ENCODE results near the gene SPSB2.
"Not testable (repeated sequence)": the region's sequence is repeated elsewhere in the genome, so short reads cannot be mapped to it uniquely, and the experiment has no call there.

The SPSB2 gene

DNA sequence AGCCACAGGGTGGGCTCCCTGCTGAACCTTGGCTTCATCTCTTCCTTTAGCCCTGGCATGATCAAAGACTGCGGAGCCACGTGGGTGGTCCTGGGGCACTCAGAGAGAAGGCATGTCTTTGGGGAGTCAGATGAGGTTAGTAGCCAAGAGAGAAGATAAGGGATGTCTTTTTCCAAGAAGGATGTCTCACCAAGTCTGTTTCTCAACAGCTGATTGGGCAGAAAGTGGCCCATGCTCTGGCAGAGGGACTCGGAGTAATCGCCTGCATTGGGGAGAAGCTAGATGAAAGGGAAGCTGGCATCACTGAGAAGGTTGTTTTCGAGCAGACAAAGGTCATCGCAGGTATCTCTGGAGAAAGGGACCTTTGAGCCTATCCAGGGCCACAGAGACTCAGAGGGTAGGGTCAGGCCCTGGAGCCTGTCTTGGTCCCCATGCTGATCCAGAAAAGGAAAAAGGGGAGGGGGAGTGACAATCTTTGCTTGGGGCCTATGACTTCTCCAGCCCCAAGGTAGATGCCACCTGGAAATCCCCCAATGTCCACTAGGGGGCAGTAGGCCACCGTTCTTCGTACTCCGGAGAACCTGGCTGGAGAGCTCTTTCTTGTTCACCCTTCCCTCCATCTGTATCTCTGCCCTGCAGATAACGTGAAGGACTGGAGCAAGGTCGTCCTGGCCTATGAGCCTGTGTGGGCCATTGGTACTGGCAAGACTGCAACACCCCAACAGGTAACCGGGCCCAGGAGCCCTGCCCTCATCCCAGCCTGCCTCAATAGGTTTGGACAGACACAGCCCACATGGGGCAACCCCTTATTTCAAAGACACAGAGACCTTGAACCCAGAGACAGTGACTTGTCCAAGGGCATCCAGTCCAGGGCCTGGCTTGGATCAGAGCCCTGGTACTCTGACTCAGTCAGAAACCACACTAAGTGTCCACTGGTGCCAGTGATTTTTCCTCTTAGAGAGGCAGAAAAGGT, 3.8 kb downstream of the SPSB2 start:
- peak; percentile 53 for DNase-seq

DNA sequence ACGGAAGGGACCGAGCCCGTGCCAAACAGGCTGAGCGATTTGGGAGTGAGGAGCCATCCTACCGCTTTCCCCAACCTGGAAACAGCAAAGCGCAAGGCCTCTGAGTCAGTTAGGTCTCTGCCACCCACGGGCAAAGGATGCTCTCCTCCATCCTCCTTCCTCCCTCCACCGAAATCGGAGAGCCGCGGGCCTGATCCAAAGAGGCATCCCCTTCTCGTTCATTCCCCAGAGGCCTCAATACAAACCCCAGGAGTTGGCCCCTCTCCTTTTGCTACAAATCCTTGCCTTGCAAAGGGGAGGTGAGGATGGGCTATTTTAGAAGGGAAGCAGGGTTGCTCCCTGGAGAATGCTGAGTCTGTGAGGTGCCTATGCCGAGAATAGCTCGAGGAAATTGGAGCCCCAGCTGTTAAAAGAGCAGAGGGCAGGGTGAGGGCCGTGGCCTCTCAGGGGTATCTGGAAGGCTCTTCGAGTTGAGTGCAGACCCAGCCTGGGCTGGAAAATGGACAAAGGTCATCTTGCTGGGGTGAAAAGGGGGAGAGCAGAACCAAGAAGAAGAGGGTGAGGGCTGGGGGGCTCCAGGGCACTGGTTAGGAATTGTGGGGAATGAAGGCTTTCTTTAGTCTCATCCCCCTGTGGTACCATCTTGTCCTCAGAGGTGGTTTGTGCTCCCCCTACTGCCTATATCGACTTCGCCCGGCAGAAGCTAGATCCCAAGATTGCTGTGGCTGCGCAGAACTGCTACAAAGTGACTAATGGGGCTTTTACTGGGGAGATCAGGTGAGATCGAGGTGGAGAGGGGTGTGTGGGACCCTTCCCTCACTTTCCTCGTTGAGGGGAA, 4.7 kb downstream of the SPSB2 start:
- no peak for DNase-seq

DNA sequence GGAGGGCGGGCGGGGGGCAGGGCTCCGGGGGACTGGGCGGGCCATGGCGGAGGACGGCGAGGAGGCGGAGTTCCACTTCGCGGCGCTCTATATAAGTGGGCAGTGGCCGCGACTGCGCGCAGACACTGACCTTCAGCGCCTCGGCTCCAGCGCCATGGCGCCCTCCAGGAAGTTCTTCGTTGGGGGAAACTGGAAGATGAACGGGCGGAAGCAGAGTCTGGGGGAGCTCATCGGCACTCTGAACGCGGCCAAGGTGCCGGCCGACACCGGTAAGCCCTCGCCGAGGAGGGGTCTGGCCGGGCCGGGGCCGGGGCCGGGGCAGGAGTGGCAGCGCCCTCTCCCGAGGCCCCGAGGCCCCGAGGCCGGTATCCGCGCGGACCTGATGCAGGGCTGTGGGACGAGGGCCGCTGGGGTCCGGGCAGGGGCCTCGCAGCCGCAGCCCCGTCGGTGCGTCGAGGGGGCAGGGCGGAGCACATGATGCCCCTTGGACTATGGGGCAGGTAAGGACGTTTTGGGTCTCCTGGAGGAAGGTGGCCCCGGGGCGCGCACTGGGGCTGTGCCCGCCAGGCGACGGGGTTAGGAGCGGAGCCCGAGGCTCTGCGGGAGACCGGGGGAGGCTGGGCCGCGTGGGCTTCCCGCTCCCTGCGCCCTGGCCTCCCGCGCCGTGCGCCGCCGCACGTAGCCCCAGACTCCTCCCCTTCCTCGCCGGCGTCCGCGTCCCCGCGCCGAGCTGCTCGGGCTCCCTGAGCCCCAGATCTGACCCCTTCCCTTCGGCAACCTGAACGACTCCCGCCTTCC, 5.5 kb downstream of the SPSB2 start, which contains the start of gene TPI1:
Gene TPI1 (plus strand): TSS at position 119 of the 798 bp plus-strand sequence. CDS start 36 bp downstream, at position 155.
- peak; percentile 12 for DNase-seq

DNA sequence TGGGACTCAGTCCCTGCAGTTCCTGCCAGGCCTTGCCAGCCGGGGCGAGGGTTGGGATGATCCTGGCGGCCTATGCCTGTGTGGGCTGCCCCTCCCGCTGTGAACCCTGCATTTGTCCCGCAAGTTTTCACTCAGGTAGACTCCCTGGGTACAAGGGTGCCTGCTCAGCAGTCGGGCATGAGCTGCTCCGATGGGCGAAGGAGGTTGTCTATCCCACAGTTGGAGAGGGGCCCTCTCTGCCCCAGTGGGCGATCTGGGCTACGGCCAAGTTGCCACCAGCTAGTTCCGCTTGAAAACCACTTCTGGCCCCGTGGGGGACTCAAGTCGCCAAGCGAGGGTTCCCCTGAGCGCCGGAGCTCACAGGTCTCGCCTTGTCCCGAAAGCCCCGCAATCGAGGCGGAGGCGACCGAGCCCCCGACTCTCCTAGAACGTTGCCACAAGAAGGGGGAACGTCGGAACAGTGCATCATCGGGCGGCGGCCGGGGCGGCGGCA, 6.1 kb downstream of the SPSB2 start:
- no peak for DNase-seq

DNA sequence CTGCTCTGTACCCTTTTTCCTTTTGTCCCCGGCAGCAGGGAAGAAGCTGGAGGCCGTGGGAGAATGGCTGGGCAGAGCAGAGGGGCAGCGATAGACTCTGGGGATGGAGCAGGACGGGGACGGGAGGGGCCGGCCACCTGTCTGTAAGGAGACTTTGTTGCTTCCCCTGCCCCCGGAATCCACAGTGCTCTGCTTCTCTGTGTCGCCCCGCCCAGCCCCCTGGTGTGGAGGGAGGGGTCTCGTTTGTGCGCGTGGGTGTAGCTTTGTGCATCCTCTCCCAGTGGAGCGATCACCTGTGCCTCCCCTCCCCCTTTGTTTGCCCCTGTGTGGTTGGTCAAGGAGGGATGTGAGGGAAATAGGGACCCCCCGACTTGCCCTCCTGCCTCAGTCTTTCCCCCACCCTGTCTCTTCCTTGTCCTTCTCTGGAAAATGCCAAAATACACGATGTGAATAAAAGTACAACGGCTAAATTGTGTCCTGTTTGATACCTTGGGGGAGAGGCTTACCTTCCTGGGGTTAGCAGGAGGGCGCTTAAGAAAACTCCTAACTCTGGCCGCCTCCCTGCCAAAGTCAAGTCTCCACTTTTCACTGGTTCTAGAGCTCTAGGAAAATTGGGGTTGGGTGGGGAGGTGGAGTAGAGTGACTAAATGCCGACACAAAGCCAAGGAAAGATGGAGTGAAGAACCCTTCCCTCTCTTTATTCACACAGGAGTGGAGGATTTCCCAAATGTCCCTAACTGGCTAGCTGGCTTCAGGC, 6.8 kb downstream of the SPSB2 start:
- no peak for DNase-seq

DNA sequence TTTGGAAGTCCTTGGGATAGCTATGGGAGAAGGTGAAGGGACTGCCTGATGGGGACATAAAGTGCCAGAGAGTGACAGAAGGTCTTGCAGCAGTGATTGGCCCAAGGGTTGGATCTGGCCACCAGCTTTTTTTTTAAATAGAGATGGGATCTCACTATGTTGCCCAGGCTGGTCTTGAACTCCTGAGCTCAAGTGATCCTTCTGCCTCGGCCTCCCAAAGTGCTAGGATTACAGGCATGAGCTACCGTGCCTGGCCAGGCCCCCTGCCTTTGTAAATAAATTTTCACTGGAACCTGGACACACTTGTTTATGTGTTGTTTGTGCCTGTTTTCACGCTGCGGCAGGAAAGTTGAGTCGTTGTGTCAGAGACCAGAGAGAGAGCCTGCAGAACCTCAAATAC, 7.8 kb downstream of the SPSB2 start:
- DNase-seq = not testable (repeated sequence)

GRCh38 chr12:6863586-6864321, 9.3 kb downstream of the SPSB2 start:
- DNase-seq = no peak

DNA sequence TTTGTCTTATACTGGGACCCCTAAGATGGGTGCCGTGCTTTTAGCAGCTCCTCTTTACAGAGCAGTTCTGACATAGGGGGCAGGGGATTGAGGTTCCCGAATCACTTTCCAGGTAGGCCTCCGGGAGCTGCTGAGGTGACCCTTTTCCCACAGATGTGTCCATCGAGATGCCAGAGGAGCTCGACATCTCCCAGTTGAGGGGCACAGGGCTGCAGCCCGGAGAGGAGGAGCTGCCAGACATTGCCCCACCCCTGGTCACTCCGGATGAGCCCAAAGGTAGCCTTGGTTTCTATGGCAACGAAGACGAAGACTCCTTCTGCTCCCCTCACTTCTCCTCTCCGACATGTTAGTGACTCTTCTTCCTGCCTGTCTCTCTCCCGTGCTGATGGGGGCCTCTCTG, 10.1 kb downstream of the SPSB2 start:
- no peak for DNase-seq

DNA sequence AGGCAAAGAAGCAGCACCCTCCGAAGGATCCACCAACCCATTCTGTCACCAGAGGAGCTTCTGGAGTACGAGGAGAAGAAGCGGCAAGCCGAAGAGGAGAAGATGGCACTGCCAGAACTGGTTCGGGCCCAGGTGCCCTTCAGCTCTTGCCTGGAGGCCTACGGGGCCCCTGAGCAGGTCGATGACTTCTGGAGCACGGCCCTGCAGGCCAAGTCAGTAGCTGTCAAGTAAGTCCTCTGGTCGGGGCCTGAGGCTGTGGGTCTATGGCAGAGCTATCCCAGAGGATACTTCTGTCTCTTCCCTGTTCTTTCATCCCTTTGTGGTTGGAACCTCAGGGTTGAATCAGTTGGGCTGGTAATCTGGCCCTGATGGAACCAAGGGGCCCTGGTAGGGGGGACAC, 11.7 kb downstream of the SPSB2 start:
- DNase-seq = no peak

DNA sequence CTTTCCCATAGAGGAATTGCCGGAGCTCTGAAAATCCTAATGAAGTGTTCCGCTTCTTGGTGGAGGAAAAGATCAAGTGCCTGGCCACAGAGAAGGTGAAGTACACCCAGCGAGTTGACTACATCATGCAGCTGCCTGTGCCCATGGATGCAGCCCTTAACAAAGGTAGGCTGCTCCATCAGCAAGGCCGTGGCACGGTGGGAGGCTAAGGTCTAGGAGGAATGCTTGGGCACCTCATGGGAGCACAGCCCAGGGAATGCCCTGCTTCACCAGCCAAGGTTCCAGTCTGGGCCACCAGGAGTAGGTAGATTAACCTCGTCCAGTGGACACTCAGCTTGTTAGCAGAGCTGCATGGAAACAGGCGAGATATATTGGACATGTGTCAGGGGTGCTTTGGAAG, 12.2 kb downstream of the SPSB2 start:
- DNase-seq = no peak

GRCh38 chr12:6860116-6860515, 13.0 kb downstream of the SPSB2 start:
- no peak for DNase-seq

DNA sequence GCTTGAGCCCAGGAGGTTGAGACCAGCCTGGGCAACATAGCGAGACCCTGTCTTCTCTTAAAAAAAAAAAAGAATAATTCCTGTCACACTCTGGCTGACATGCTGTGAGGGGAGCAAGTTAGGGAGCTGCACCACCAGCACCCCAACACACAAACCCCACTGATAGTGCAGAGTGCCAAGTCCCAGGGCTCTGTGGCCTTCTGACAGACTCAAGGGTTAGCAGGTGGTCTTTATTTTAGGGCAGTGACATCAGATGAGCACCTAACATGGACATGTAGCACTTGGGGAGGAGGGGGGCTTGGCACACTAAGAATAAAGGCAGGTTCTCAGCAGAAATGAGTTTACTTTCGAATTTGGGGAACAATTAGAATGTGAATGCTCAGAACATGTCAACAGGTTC, 14.3 kb downstream of the SPSB2 start:
- DNase-seq = no peak

GRCh38 chr12:6855322-6855721, 17.8 kb downstream of the SPSB2 start:
- no peak for DNase-seq

GRCh38 chr12:6854036-6854435, 19.1 kb downstream of the SPSB2 start:
- DNase-seq = no peak

- no peak for DNase-seq
Observed at GRCh38 chr12:6853626-6854025, 19.5 kb downstream of the SPSB2 start.

DNA sequence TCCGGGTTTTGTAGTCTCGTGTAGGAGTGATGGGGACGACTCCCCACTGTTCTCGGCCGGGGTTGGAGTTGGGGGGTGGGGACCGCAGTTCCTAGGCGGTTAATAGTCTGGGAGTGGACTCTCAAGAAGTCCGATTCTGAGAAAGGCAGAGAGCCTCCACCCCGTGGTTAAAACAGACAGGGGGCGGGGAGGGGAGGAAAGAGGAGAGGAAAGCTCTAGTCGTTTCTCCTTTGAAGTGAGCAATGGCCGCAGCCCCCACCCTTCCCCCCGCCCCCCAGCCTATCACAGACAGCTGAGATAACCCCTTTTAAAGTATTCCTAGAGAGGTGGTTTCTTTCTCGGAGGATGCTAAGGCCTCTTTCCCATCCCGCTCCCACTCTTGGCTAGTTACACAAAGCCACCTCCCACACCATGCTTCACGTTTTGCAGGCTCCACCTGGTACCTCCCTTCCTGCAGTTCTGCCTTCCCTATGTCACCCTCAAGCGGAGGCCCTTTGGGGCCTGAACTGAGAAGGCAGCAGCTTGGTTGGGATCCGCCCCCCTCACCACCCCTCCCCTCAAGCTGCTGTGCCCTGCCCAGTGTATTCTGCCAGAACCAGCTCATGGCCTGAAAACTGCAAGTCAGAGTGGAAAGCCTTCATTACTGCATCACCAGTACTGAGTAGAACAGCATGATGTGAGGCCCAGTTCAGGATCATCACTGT, 20.3 kb downstream of the SPSB2 start:
- no peak for DNase-seq

- peak; percentile 92 for DNase-seq
Observed at GRCh38 chr12:6851921-6852650, 21.0 kb downstream of the SPSB2 start, which contains the start of gene USP5. Gene USP5 (plus strand): TSS chr12:6852150. CDS start chr12:6852180, 30 bp downstream.

DNA sequence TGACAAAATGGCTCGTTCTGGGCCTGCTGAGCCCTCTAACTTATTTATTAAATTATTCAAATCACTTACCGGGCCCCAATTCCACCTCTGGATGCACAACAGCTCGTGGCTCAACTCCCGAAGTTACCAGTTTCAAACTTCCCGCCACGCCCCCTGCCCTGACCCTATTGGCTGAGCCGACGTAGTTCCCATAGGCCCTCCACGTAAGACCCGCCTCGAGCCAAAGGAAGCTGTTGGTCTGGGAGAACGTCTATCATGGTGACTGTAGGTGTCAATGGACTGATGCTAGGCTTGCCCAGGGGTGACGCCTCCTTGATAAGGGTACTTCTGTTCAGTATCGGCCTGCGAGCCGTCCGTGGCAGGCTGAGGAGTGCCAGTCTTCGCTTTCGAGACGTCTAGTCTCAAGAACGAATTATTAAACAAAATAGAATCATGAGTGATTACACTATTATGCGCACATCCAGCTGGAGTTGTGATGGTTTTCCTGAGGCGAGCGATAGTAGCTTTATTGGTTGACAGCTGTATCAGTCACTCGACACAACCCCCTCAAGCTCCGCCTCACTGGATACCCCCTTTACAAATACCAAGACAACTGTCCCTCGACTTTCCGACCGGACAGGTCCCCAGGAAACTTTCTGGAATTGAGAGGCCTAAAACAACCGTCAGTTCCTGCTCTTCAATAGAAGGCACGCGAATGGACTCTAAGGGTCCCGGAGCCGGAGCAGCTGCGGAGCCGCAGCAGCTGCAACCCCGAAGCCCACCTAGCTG, 21.8 kb downstream of the SPSB2 start, which contains the start of gene CDCA3:
Gene CDCA3 (minus strand): TSS at position 134 of the 768 bp plus-strand sequence. CDS start 334 bp downstream, outside the sequence.
- peak; percentile 93 for DNase-seq

DNA sequence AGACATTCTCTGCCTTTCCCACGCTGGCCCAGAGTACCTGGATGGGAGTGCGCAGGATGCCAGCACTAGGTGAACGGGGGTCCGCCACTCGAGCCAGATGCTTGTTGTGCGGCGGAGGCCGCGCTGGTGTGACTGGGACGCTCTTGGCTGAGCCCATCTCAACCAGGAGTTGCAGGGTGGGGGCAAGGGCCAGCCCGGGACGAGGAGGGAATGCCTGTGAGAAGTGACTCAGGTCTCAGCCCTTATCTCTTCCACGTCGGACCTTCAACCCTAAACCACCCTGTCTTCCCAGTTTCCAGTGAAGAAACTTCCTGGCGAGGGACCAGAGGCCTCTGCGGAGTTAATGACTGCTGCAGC, 22.3 kb downstream of the SPSB2 start:
- DNase-seq = no peak

Measured in NCI-H187 treated with DMSO at 0.1 percent for 48 hours (cell line).